BJ (cell line): ENCODE data around the gene TEKT1. TPM values are rescaled to one million over a fixed set of nuclear protein-coding genes. Genes with fewer than 3 reads are reported as not detected.
"Not testable (repeated sequence)": the region's sequence is repeated elsewhere in the genome, so short reads cannot be mapped to it uniquely, and the experiment has no call there.

Source experiments
- CTCF ChIA-PET: fragments of 350-600 bp; formaldehyde crosslinking; extraction: SDS; loops from one replicate; lab custom pipeline; 2021; ENCODE audit warnings: antibody characterized with exemption, inconsistent platforms; lab: Yijun Ruan, JAX
- POLR2A ChIA-PET: fragments of 300-600 bp; sonication (Branson Sonifier 250); formaldehyde crosslinking; extraction: SDS; loops from one replicate; lab custom pipeline; 2021; ENCODE audit warnings: antibody characterized with exemption; lab: Charles Lee
- DNase-seq: peaks from one replicate; pipeline ENCODE4 v3.0.0-alpha.2; 2011; ENCODE audit warnings: low read depth
- H3K27me3 ChIP-seq: 2 replicates; pipeline ENCODE4 v1.6.0; 2011; ENCODE audit warnings: low read length; ENCODE audit not compliant: control insufficient read depth, insufficient read depth
- H3K36me3 ChIP-seq: 2 replicates; pipeline ENCODE4 v1.5.1; 2011; ENCODE audit warnings: low read length; ENCODE audit not compliant: control insufficient read depth, insufficient read depth
- H3K4me3 ChIP-seq: 2 replicates; pipeline ENCODE4 v1.5.1; 2011; ENCODE audit warnings: low read depth, mild to moderate bottlenecking, control low read depth, low read length
- polyA plus RNA-seq: library from polyadenylated mRNA; depleted of rRNA; stranded (reverse); fragments of >200 nt; gene quantifications from 2 replicates; pipeline ENCODE4 v1.2.3, GENCODE V29; 2011
- TF ChIP-seq, protein P1 (sequence below): IDR thresholded peaks from 2 replicates; pipeline ENCODE4 v1.5.1; 2011; ENCODE audit warnings: low read depth, mild to moderate bottlenecking, control low read depth, inconsistent platforms, low read length, moderate library complexity; ENCODE audit not compliant: insufficient read depth

Gene TEKT1
- polyA plus RNA-seq, 1 experiment, result not detected

DNA sequence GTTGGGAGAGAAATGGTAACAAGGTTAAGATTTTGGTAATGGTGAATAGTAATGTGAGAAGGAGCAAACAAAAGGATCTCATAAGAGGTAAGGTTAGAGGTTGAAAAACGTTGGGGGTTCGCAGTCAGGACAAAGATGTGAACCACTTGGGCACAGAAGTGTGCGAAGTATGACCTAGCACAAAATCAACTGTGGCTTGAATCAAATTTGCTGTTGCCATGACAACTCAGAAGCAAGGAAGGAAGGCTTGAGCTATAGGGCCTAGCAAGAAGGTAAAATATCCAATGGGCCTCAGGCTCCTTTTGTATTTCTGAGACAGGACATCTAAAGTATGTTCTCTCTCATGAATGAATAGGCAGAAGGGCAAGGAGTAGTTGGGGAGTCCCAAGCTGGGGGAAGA, 24.5 kb upstream of the TEKT1 start:
- TF ChIP-seq, protein P1, sequence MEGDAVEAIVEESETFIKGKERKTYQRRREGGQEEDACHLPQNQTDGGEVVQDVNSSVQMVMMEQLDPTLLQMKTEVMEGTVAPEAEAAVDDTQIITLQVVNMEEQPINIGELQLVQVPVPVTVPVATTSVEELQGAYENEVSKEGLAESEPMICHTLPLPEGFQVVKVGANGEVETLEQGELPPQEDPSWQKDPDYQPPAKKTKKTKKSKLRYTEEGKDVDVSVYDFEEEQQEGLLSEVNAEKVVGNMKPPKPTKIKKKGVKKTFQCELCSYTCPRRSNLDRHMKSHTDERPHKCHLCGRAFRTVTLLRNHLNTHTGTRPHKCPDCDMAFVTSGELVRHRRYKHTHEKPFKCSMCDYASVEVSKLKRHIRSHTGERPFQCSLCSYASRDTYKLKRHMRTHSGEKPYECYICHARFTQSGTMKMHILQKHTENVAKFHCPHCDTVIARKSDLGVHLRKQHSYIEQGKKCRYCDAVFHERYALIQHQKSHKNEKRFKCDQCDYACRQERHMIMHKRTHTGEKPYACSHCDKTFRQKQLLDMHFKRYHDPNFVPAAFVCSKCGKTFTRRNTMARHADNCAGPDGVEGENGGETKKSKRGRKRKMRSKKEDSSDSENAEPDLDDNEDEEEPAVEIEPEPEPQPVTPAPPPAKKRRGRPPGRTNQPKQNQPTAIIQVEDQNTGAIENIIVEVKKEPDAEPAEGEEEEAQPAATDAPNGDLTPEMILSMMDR, result no peak
- CTCF ChIA-PET, result interaction anchor here (1.0 to 1.2 kb wide), 3 partner anchors 9 to 190 kb away, joined by 3 read pairs; no protein-coding TSS in a partner anchor
- POLR2A ChIA-PET, result no interaction called here

DNA sequence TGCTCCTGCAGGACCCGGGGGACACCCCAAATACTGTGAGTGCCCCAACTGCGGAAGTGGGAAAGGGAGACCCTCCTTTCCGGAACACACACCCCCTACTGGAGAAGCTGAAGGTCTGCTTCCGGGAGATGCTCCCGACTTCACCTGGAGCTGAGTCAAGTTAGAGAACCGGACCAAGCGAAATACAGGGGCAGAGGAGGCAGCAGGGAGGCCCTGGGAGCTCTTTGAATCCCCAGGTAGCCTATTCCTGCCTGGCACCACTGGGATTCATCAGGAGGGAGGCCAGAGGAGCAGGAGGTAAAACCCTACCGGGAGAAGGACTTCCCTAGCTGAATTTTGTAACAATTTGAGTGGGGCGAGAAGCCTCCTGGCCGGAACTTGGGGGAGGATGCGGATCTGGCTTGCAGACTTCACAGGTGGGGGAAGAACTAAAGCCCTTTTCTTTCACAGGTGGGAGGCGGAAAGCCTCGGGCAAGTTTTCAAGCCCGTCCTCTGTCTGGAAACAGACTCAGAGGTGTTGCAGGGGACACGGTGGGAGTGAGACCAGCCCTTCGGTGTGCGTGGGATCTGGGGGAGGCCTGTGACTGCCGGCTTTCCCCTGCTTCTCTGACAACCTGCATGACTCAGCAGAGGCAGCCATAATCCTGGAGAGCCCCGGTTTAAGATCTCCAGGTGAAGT, 22.4 kb upstream of the TEKT1 start:
- no peak for DNase-seq
- CTCF ChIA-PET, result interaction anchor here (0.6 to 2.2 kb wide), 8 partner anchors 11 to 603 kb away, joined by 3 to 15 read pairs (median 4); no protein-coding TSS in a partner anchor

More for the DNA sequence above, 24.5 kb upstream of the TEKT1 start:
- no peak overlapping the region for H3K4me3 ChIP-seq
- no peaks in the 10 kb centered on the region for H3K36me3 ChIP-seq
- no peaks in the 10 kb centered on the region; the same call in 1 of the 2 replicates for H3K27me3 ChIP-seq
- DNase-seq, result no peak

DNA sequence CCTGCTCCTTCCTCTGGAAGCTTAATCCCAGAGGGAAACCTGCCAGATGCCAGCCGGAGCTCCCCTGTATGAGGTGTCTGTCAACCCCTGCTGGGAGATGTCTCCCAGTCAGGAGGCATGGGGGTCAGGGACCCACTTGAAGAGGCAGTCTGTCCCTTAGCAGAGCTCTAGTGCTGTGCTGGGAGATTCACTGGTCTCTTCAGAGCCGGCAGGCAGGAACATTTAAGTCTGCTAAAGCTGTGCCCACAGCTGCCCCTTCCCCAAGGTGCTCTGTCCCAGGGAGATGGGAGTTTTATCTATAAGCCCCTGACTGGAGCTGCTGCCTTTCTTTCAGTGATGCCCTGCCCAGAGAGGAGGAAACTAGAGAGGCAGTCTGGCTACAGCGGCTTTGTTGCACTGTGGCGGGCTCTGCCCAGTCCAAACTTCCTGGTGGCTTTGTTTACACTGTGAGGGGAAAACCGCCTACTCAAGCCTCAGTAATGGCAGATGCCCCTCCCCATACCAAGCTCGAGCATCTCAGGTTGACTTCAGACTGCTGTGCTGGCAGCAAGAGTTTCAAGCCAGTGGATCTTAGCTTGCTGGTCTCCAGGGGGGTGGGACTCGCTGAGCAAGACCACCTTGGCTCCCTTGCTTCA, 17.1 kb upstream of the TEKT1 start:
- H3K36me3 ChIP-seq, DNase-seq, H3K4me3 ChIP-seq, H3K27me3 ChIP-seq, POLR2A ChIA-PET: not testable (repeated sequence)
- CTCF ChIA-PET, result interaction anchor here (1.0 to 1.4 kb wide), 2 partner anchors 13 to 156 kb away, joined by 3 to 4 read pairs; no protein-coding TSS in a partner anchor

More for the DNA sequence above, 22.4 kb upstream of the TEKT1 start:
- POLR2A ChIA-PET, result no interaction called here
- TF ChIP-seq, protein P1, result peak; percentile 24; the same call in 1 of the 2 replicates
- Histone ChIP-seq H3K27me3 (no peaks in the 10 kb centered on the region; the same call in 1 of the 2 replicates), H3K36me3 (no peaks in the 10 kb centered on the region), H3K4me3 (no peak overlapping the region)

DNA sequence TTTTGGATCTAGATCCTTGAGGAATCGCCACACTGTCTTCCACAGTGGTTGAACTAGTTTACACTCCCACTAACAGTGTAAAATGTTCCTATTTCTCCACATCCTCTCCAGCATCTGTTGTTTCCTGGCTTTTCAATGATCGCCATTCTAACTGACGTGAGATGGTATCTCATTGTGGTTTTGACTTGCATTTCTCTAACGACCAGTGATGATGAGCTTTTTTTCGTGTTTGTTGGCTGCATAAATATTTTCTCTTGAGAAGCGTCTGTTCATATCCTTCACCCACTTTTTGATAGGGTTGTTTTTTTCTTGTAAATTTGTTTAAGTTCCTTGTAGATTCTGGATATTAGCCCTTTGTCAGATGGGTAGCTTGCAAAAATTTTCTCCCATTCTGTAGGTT, 14.6 kb upstream of the TEKT1 start:
- H3K36me3 ChIP-seq, H3K4me3 ChIP-seq, CTCF ChIA-PET, DNase-seq, H3K27me3 ChIP-seq, POLR2A ChIA-PET: not testable (repeated sequence)

- H3K4me3 ChIP-seq, H3K36me3 ChIP-seq, H3K27me3 ChIP-seq, DNase-seq, POLR2A ChIA-PET: not testable (repeated sequence)
- CTCF ChIA-PET, result interaction anchor here (1.0 to 5.4 kb wide), 15 partner anchors 9 to 183 kb away, joined by 3 to 65 read pairs (median 7); partner anchors contain the start of gene TEKT1
Measured at GRCh38 chr17:6844406-6844805, 12.9 kb upstream of the TEKT1 start.

GRCh38 chr17:6843241-6843880, 11.8 kb upstream of the TEKT1 start:
- DNase-seq, result no peak
- H3K36me3 ChIP-seq, result no peaks in the 10 kb centered on the region
- TF ChIP-seq, protein P1, result peak; percentile 34; the same call in 1 of the 2 replicates
- no peak overlapping the region for H3K4me3 ChIP-seq
- peaks cover 4% of the 10 kb centered on the region; the same call in 1 of the 2 replicates for H3K27me3 ChIP-seq
- POLR2A ChIA-PET, result no interaction called here
- CTCF ChIA-PET, result interaction anchor here (0.7 to 5.4 kb wide), 32 partner anchors 9 to 182 kb away, joined by 3 to 65 read pairs (median 4); partner anchors contain the start of gene TEKT1

- DNase-seq, POLR2A ChIA-PET: not testable (repeated sequence)
Measured at GRCh38 chr17:6841769-6842168, 10.2 kb upstream of the TEKT1 start.

More at GRCh38 chr17:6841769-6842168, 10.2 kb upstream of the TEKT1 start:
- not testable (repeated sequence) for H3K36me3 ChIP-seq, H3K27me3 ChIP-seq, H3K4me3 ChIP-seq
- CTCF ChIA-PET, result interaction anchor here (1.0 to 5.4 kb wide), 10 partner anchors 9 to 179 kb away, joined by 3 to 65 read pairs (median 10); partner anchors contain the start of gene TEKT1
